PFSK-1 (cell line): Measurements from ENCODE around the gene COPG2.

Experiments used
- FOXP2 ChIP-seq: optimal IDR thresholded peaks from 2 replicates; pipeline ENCODE3; 2011; ENCODE audit warnings: borderline replicate concordance, control low read depth, inconsistent platforms; ENCODE audit not compliant: insufficient read depth; ENCODE audit errors: extremely low read length, extremely low read depth
- POLR2AphosphoS5 ChIP-seq: IDR thresholded peaks from 2 replicates; pipeline ENCODE4 v1.6.1; 2012; ENCODE audit warnings: low read depth, mild to moderate bottlenecking, control low read depth, low read length, moderate library complexity
- SIN3A ChIP-seq: IDR thresholded peaks from 2 replicates; pipeline ENCODE4 v1.6.1; 2012; ENCODE audit warnings: mild to moderate bottlenecking, low read length, moderate library complexity, borderline replicate concordance; ENCODE audit not compliant: insufficient read depth
- TAF1 ChIP-seq: IDR thresholded peaks from 2 replicates; pipeline ENCODE4 v1.6.1; 2012; ENCODE audit warnings: low read length, control low read depth, borderline replicate concordance; ENCODE audit not compliant: insufficient read depth
- TF ChIP-seq, protein P1 (sequence below), 2 experiments: IDR thresholded peaks; 2 replicates each; pipeline versions ENCODE4 v1.6.1 to v1.8.0; 2011 to 2012; ENCODE audit warnings: low read depth in 2 of 2, low read length in 2 of 2, control low read depth in 1 of 2, inconsistent platforms in 1 of 2, mild to moderate bottlenecking in 1 of 2, moderate library complexity in 1 of 2; ENCODE audit not compliant: insufficient read depth in 1 of 2

Gene COPG2

DNA sequence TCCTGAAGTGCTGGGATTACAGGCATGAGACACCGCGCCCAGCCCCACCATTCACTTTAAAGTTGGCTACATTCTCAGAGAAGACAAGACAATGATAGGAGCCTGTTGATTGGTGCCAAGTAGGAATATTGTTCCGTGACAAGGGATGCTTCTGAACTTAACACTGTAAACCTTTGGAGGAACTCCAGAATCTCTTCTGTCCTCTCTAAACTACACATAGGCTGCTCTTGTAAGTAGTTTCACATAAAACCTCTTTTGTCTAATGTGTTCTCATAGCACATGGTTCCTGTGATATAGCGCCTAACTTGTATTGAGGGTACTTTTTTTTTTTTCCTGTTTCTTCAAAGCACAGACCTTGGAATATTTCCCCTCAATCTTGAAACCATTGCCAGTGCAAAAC lies 3.6 kb upstream of the COPG2 start:
- TF ChIP-seq TAF1, result no peak
- TF ChIP-seq, protein P1, sequence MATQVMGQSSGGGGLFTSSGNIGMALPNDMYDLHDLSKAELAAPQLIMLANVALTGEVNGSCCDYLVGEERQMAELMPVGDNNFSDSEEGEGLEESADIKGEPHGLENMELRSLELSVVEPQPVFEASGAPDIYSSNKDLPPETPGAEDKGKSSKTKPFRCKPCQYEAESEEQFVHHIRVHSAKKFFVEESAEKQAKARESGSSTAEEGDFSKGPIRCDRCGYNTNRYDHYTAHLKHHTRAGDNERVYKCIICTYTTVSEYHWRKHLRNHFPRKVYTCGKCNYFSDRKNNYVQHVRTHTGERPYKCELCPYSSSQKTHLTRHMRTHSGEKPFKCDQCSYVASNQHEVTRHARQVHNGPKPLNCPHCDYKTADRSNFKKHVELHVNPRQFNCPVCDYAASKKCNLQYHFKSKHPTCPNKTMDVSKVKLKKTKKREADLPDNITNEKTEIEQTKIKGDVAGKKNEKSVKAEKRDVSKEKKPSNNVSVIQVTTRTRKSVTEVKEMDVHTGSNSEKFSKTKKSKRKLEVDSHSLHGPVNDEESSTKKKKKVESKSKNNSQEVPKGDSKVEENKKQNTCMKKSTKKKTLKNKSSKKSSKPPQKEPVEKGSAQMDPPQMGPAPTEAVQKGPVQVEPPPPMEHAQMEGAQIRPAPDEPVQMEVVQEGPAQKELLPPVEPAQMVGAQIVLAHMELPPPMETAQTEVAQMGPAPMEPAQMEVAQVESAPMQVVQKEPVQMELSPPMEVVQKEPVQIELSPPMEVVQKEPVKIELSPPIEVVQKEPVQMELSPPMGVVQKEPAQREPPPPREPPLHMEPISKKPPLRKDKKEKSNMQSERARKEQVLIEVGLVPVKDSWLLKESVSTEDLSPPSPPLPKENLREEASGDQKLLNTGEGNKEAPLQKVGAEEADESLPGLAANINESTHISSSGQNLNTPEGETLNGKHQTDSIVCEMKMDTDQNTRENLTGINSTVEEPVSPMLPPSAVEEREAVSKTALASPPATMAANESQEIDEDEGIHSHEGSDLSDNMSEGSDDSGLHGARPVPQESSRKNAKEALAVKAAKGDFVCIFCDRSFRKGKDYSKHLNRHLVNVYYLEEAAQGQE (IDR thresholded peaks at IDR 0.05; ENCODE audit: insufficient read depth in 1 of 2, low read depth in 2 of 2, low read length in 2 of 2), result no peak
- no peak for TF ChIP-seq POLR2AphosphoS5

GRCh38 chr7:130669085-130669700 lies 645 bp upstream of the COPG2 start:
- TF ChIP-seq FOXP2 (no peak), SIN3A (no peak), POLR2AphosphoS5 (no peak), TAF1 (no peak)
- TF ChIP-seq, protein P1 (IDR thresholded peaks at IDR 0.05; ENCODE audit: insufficient read depth in 1 of 2, low read depth in 2 of 2, low read length in 2 of 2), result no peak; a peak in 1 of 4 replicates

DNA sequence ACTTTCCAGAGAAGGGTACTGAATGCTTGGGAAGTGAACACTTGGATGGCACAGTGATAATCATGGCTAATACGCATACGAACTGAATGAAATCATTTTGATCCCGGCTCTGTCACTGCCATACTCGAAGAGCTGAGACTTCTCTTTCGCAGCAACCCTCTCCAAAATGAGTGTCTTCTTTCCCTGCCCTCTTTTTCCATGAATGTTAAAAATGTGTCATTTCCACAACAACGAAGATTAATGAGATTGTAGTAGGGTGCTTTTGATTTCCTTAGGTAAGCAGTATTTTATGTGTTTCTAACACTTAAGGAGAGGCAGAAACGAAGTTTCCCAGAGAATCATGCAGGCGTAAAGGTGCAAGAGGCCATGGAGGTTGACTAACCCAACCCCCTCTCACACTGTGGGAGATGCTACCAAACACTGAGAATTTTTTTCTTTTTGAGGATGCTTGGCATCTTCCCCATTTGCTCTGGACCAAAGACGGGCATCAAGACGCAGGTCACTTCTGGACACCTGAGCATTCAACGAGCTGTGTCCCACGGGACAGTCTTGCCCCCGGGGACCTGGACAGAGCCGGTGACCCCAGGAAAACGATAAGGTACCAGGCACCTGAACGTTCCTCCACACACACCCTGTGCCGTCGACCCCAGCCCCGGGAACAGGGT lies 823 bp downstream of the COPG2 start:
- no peak for TF ChIP-seq POLR2AphosphoS5
- TF ChIP-seq FOXP2, result no peak
- TF ChIP-seq, protein P1 (IDR thresholded peaks at IDR 0.05; ENCODE audit: insufficient read depth in 1 of 2, low read depth in 2 of 2, low read length in 2 of 2), result no peak
- no peak for TF ChIP-seq TAF1

DNA sequence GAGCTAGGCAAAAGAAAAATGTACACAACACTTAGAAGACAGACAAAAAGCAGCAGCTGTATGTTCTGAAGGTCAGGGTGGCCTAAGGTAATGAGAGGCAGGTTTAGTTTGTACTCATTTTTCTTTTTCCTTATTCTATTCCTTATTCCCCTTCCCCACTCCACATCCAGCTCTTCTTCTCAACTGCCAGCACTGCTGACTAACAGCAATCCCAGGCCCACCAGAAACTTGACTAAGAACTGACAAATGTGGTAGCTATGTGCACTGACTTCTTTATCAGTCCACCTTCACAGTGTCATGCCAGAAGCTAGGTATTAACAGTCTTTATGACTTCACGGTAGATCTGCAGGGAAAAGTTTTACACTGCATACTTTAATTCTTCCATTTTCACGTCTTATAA lies 6.1 kb downstream of the COPG2 start:
- TF ChIP-seq FOXP2 (no peak), TAF1 (no peak), SIN3A (no peak), POLR2AphosphoS5 (no peak)
- TF ChIP-seq, protein P1 (IDR thresholded peaks at IDR 0.05; ENCODE audit: insufficient read depth in 1 of 2, low read depth in 2 of 2, low read length in 2 of 2), result no peak
